Skeletal muscle satellite cell (primary cell): ENCODE results near the gene TMEM214.

ENCODE experiments used
- H3K27me3 ChIP-seq: 2 replicates; pipeline ENCODE4 v1.7.0; 2013; ENCODE audit warnings: low read length; ENCODE audit not compliant: control insufficient read depth, insufficient read depth
- H3K36me3 ChIP-seq: 2 replicates; pipeline ENCODE4 v1.7.0; 2013; ENCODE audit warnings: mild to moderate bottlenecking, control low read depth, low read length; ENCODE audit not compliant: insufficient read depth
- H3K4me1 ChIP-seq: 2 replicates; pipeline ENCODE4 v1.7.0; 2013; ENCODE audit warnings: low read length; ENCODE audit not compliant: control insufficient read depth, insufficient read depth
- H3K4me2 ChIP-seq: 2 replicates; pipeline ENCODE4 v1.7.0; 2013; ENCODE audit warnings: mild to moderate bottlenecking, low read length
- H3K4me3 ChIP-seq: 2 replicates; pipeline ENCODE4 v1.7.0; 2013; ENCODE audit warnings: low read length
- H3K9ac ChIP-seq: 2 replicates; pipeline ENCODE4 v1.7.0; 2013; ENCODE audit warnings: mild to moderate bottlenecking, low read depth, low read length, moderate library complexity
- H3K9me3 ChIP-seq: replicated peaks from 2 replicates; pipeline ENCODE4 v1.7.0; 2013; ENCODE audit warnings: mild to moderate bottlenecking, control low read depth, low read length

Gene TMEM214

GRCh38 chr2:27013738-27014137 is 19.0 kb upstream of the TMEM214 start:
- Histone ChIP-seq H3K36me3 (no peaks in the 10 kb centered on the region), H3K4me3 (no peak overlapping the region), H3K4me1 (peaks cover 27% of the 10 kb centered on the region), H3K9me3 (no peaks in the 10 kb centered on the region), H3K4me2 (no peak overlapping the region), H3K27me3 (no peaks in the 10 kb centered on the region), H3K9ac (no peak overlapping the region)

GRCh38 chr2:27014771-27015433 is 17.9 kb upstream of the TMEM214 start:
- Histone ChIP-seq H3K4me3 (no peak overlapping the region), H3K36me3 (no peaks in the 10 kb centered on the region), H3K4me1 (peaks cover 27% of the 10 kb centered on the region), H3K9ac (no peak overlapping the region), H3K4me2 (no peak overlapping the region), H3K27me3 (no peaks in the 10 kb centered on the region), H3K9me3 (no peaks in the 10 kb centered on the region)

- no peak overlapping the region for H3K4me3 ChIP-seq
- H3K27me3 ChIP-seq, result no peaks in the 10 kb centered on the region
- H3K9me3 ChIP-seq, result no peaks in the 10 kb centered on the region
- peaks cover 16% of the 10 kb centered on the region for H3K4me1 ChIP-seq
- H3K9ac ChIP-seq, result no peak overlapping the region
- H3K4me2 ChIP-seq, result no peak overlapping the region
- no peaks in the 10 kb centered on the region for H3K36me3 ChIP-seq
These were observed 15.9 kb upstream of the TMEM214 start for GRCh38 chr2:27016801-27017325.

GRCh38 chr2:27018142-27018541 is 14.6 kb upstream of the TMEM214 start:
- H3K36me3 ChIP-seq, result peaks cover 8% of the 10 kb centered on the region
- H3K27me3 ChIP-seq, result no peaks in the 10 kb centered on the region
- peaks cover 16% of the 10 kb centered on the region for H3K4me1 ChIP-seq
- H3K4me3 ChIP-seq, result no peak overlapping the region
- H3K9me3 ChIP-seq, result no peaks in the 10 kb centered on the region
- H3K4me2 ChIP-seq, result no peak overlapping the region
- no peak overlapping the region for H3K9ac ChIP-seq

GRCh38 chr2:27019459-27019858 is 13.3 kb upstream of the TMEM214 start:
- H3K4me2 ChIP-seq, result no peak overlapping the region
- H3K36me3 ChIP-seq, result peaks cover 10% of the 10 kb centered on the region
- no peak overlapping the region for H3K4me3 ChIP-seq
- H3K4me1 ChIP-seq, result peaks cover 16% of the 10 kb centered on the region
- no peak overlapping the region for H3K9ac ChIP-seq
- no peaks in the 10 kb centered on the region for H3K27me3 ChIP-seq
- no peaks in the 10 kb centered on the region for H3K9me3 ChIP-seq

- Histone ChIP-seq H3K4me2 (no peak overlapping the region), H3K4me3 (no peak overlapping the region), H3K9ac (no peak overlapping the region), H3K36me3 (peaks cover 10% of the 10 kb centered on the region), H3K4me1 (peaks cover 13% of the 10 kb centered on the region), H3K9me3 (no peaks in the 10 kb centered on the region), H3K27me3 (no peaks in the 10 kb centered on the region)
These were observed 12.6 kb upstream of the TMEM214 start for GRCh38 chr2:27019931-27020855.

- no peak overlapping the region for H3K4me3 ChIP-seq
- H3K4me2 ChIP-seq, result no peak overlapping the region
- no peaks in the 10 kb centered on the region for H3K9me3 ChIP-seq
- peaks cover 10% of the 10 kb centered on the region for H3K36me3 ChIP-seq
- H3K9ac ChIP-seq, result no peak overlapping the region
- H3K4me1 ChIP-seq, result peaks cover 3% of the 10 kb centered on the region
- no peaks in the 10 kb centered on the region for H3K27me3 ChIP-seq
These were observed 11.3 kb upstream of the TMEM214 start for GRCh38 chr2:27021253-27022049.

GRCh38 chr2:27023740-27024139 is 9.0 kb upstream of the TMEM214 start:
- Histone ChIP-seq H3K9me3 (no peaks in the 10 kb centered on the region), H3K4me3 (no peak overlapping the region), H3K4me2 (no peak overlapping the region), H3K27me3 (no peaks in the 10 kb centered on the region), H3K36me3 (peaks cover 18% of the 10 kb centered on the region), H3K4me1 (no peaks in the 10 kb centered on the region), H3K9ac (no peak overlapping the region)

- Histone ChIP-seq H3K9ac (no peak overlapping the region), H3K4me2 (no peak overlapping the region), H3K4me1 (no peaks in the 10 kb centered on the region), H3K9me3 (no peaks in the 10 kb centered on the region), H3K27me3 (no peaks in the 10 kb centered on the region), H3K4me3 (no peak overlapping the region), H3K36me3 (peaks cover 18% of the 10 kb centered on the region)
These were observed 8.6 kb upstream of the TMEM214 start for GRCh38 chr2:27024188-27024587.

GRCh38 chr2:27024812-27025211 is 8.0 kb upstream of the TMEM214 start:
- Histone ChIP-seq H3K4me3 (no peak overlapping the region), H3K36me3 (peaks cover 18% of the 10 kb centered on the region), H3K4me2 (no peak overlapping the region), H3K9me3 (no peaks in the 10 kb centered on the region), H3K27me3 (no peaks in the 10 kb centered on the region), H3K4me1 (no peaks in the 10 kb centered on the region), H3K9ac (no peak overlapping the region)

- Histone ChIP-seq H3K36me3 (peaks cover 18% of the 10 kb centered on the region), H3K4me3 (no peak overlapping the region), H3K9me3 (no peaks in the 10 kb centered on the region), H3K27me3 (no peaks in the 10 kb centered on the region), H3K4me2 (no peak overlapping the region), H3K9ac (no peak overlapping the region), H3K4me1 (no peaks in the 10 kb centered on the region)
These were observed 7.4 kb upstream of the TMEM214 start for GRCh38 chr2:27025281-27025800.
